Adrenal gland (tissue), 12 donors: ENCODE data around the gene OTUB2. TPM values are rescaled to one million over a fixed set of nuclear protein-coding genes. Genes with fewer than 3 reads are reported as not detected.

Source experiments
- DNase-seq, 7 donors: peaks; one replicate each; pipeline ENCODE4 v3.0.0-alpha.2; 2019 to 2020
- H3K27ac ChIP-seq, 5 donors: fragments of 200-600 bp; sonication (generic) in 4 of 5; 1 replicate in 3 of 5; 2 replicates in 2 of 5; pipeline versions ENCODE4 v1.5.1 to v1.8.0; 2016 to 2020; ENCODE audit warnings: mild to moderate bottlenecking in 1 of 5
- H3K27me3 ChIP-seq: fragments of 200-600 bp; 2 replicates; pipeline ENCODE4 v1.8.0; 2021
- H3K36me3 ChIP-seq, 2 donors: fragments of 200-600 bp; replicated peaks in 1 of 2; 1 replicate in 1 of 2; 2 replicates in 1 of 2; pipeline versions ENCODE4 v1.5.1 to v1.8.0; 2018 to 2022
- H3K4me1 ChIP-seq, 2 donors: fragments of 200-600 bp; replicated peaks in 1 of 2; 1 replicate in 1 of 2; 2 replicates in 1 of 2; pipeline versions ENCODE4 v1.5.1 to v1.8.0; 2018 to 2021
- H3K4me3 ChIP-seq, 4 donors: fragments of 200-600 bp; sonication (generic) in 3 of 4; one replicate each; pipeline ENCODE4 v1.5.1; 2016 to 2018
- H3K9me3 ChIP-seq, 3 donors: fragments of 200-600 bp; sonication (generic) in 1 of 3; replicated peaks in 1 of 3; 1 replicate in 2 of 3; 2 replicates in 1 of 3; pipeline versions ENCODE4 v1.5.1 to v1.8.0; 2016 to 2021
- POLR2A ChIP-seq, 2 donors: fragments of 450-650 bp; IDR thresholded peaks; one replicate each; pipeline ENCODE4 v1.6.1; 2017; ENCODE audit warnings: antibody characterized with exemption in 2 of 2, mild to moderate bottlenecking in 2 of 2, moderate library complexity in 1 of 2
- WGBS, 4 donors: extraction: QIAGEN DNeasy Blood & Tissue Kit in 2 of 4; methylation state at CpG; one replicate each; pipeline versions ENCODE4 v1.1.5 to v1.1.7; 2013 to 2017; 5-methylcytosine and 5-hydroxymethylcytosine counted together
- intact Hi-C, 2 donors: fragments of 100-400 bp; cut with DNase I; formaldehyde crosslinking; loops; one replicate each; pipeline versions ENCODE4 v1.14.1 to v1.15.0; 2022 to 2023
- polyA plus RNA-seq, 3 donors: library from polyadenylated mRNA; stranded (reverse); fragments of 200-250 nt in 2 of 3; fragments of 350-450 nt in 1 of 3; fragmentation: Illumina TruSeq in 1 of 3; extraction: RNeasy Lipid Tissue Mini Kit (QIAGEN cat#74804) in 1 of 3; gene quantifications; one replicate each; pipeline ENCODE4 v1.2.3, GENCODE V29; 2013 to 2014
- total RNA-seq, 9 donors: library from RNA; depleted of rRNA in 4 of 9; stranded (reverse); fragments of >200 nt in 4 of 9; fragments of 120-200 nt in 1 of 9; fragmentation: NEBNext Ultra II Directional in 1 of 9; extraction: Animal tissue kit (Norgen Biotek cat#: 25700) in 1 of 9; gene quantifications; one replicate each; pipeline versions ENCODE4 v1.1.0 to v1.2.4, GENCODE V29; 2013 to 2023
- TF ChIP-seq, protein P1 (sequence below), 6 experiments: fragments of 450-650 bp in 4 of 6; fragments of 200-600 bp in 2 of 6; sonication (generic) in 1 of 6; IDR thresholded peaks; 1 replicate in 5 of 6; 2 replicates in 1 of 6; pipeline versions ENCODE4 v1.5.1 to v1.8.0; 2016 to 2021; ENCODE audit warnings: antibody characterized with exemption in 6 of 6, mild to moderate bottlenecking in 2 of 6, moderate library complexity in 1 of 6
- donor health status: healthy with polysubstance abuse.
- donor health status: Bipolar disorder and iron deficiency.
- donor health status: DM: yes; HTN: yes; CAD: no.
- donor health status: DM: no; HTN: no; CAD: no.
- donor health status: DM: no; HTN: no; CAD: no.
- donor health status: DM: yes; HTN: yes; CAD: no.

OTUB2 gene
- total and polyA plus RNA-seq, 12 donors: 0.17 to 10.7 (median 1.5) TPM

DNA sequence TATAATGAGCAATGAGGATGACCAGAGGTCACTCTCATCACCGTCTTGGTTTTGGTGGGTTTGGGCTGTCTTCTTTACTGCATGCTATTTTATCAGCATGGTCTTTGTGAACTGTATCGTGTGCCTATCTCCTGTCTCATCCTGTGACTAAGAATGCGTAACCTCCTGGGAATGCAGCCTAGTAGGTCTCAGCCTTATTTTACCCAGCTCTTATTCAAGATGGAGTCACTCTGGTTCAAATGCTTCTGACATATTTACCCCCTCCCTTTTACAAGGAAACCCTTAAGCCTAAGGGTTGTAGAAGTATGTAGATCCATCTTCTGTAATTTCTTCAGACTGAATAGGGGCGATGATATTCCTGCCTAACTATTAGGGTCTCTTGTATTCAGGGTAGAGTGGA is 63.3 kb downstream of the OTUB2 start:
- H3K4me1 ChIP-seq: peaks cover 9 to 16% of the 10 kb centered on the region in 2 donors
- intact Hi-C loops: no loop called here
- no peak for DNase-seq
- WGBS, 4 donors: 84 to 86% (median 85%) methylated on average over 4 of the region's 4 CpGs
- no peaks in the 10 kb centered on the region for H3K9me3 ChIP-seq
- H3K27me3 ChIP-seq: no peaks in the 10 kb centered on the region
- H3K4me3 ChIP-seq: no peak overlapping the region
- no peak overlapping the region for H3K27ac ChIP-seq
- no peaks in the 10 kb centered on the region for H3K36me3 ChIP-seq
- TF ChIP-seq, protein P1, sequence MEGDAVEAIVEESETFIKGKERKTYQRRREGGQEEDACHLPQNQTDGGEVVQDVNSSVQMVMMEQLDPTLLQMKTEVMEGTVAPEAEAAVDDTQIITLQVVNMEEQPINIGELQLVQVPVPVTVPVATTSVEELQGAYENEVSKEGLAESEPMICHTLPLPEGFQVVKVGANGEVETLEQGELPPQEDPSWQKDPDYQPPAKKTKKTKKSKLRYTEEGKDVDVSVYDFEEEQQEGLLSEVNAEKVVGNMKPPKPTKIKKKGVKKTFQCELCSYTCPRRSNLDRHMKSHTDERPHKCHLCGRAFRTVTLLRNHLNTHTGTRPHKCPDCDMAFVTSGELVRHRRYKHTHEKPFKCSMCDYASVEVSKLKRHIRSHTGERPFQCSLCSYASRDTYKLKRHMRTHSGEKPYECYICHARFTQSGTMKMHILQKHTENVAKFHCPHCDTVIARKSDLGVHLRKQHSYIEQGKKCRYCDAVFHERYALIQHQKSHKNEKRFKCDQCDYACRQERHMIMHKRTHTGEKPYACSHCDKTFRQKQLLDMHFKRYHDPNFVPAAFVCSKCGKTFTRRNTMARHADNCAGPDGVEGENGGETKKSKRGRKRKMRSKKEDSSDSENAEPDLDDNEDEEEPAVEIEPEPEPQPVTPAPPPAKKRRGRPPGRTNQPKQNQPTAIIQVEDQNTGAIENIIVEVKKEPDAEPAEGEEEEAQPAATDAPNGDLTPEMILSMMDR (IDR thresholded peaks at IDR 0.05): no peak
- TF ChIP-seq POLR2A (IDR thresholded peaks at IDR 0.05): no peak

GRCh38 chr14:94093418-94093817 is 67.3 kb downstream of the OTUB2 start:
- WGBS, 4 donors: 96 to 100% (median 98%) methylated on average over 2 of the region's 2 CpGs
- no peak for DNase-seq

GRCh38 chr14:94097091-94097490 is 71.0 kb downstream of the OTUB2 start:
- 89 to 98% (median 95%) methylated on average over 4 of the region's 4 CpGs for WGBS, 4 donors
- no peak for DNase-seq
- peaks cover 0 to 7% of the 10 kb centered on the region in 2 donors for H3K36me3 ChIP-seq
- intact Hi-C loops: no loop called here
- no peak overlapping the region for H3K4me3 ChIP-seq
- no peaks in the 10 kb centered on the region for H3K9me3 ChIP-seq
- TF ChIP-seq, protein P1 (IDR thresholded peaks at IDR 0.05): no peak
- no peak for TF ChIP-seq POLR2A (IDR thresholded peaks at IDR 0.05)
- H3K27me3 ChIP-seq: no peaks in the 10 kb centered on the region
- no peak overlapping the region for H3K27ac ChIP-seq
- peaks cover 0 to 4% of the 10 kb centered on the region in 2 donors for H3K4me1 ChIP-seq

More at GRCh38 chr14:94093418-94093817, 67.3 kb downstream of the OTUB2 start:
- Histone ChIP-seq H3K4me3 (no peak overlapping the region), H3K27ac (no peak overlapping the region), H3K9me3 (no peaks in the 10 kb centered on the region), H3K36me3 (peaks cover 0 to 7% of the 10 kb centered on the region in 2 donors), H3K4me1 (peaks cover 5 to 7% of the 10 kb centered on the region in 2 donors), H3K27me3 (no peaks in the 10 kb centered on the region)
- TF ChIP-seq, protein P1 (IDR thresholded peaks at IDR 0.05): no peak
- intact Hi-C loops: no loop called here

Other genes starting within 250 kb of the OTUB2 start
- gene PRIMA1, start 237.9 kb upstream of the OTUB2 start, total RNA-seq: 1 to 10 TPM in 4 of 9 donors, under 1 TPM in 4, not detected in 1; 0.47 to 4.7 (median 1.2) TPM
- gene PRIMA1, start 237.9 kb upstream of the OTUB2 start, polyA plus RNA-seq: 1 to 10 TPM; 1.9 to 4.2 (median 4.2) TPM
- not detected for gene FAM181A, start 99.0 kb upstream of the OTUB2 start, total RNA-seq
- gene FAM181A, start 99.0 kb upstream of the OTUB2 start, polyA plus RNA-seq: not detected
- gene ASB2, start 49.8 kb upstream of the OTUB2 start, total RNA-seq: 1 to 10 TPM in 2 of 9 donors, under 1 TPM in 6, not detected in 1; 0.19 to 5.9 (median 0.57) TPM
- 1 to 10 TPM in 2 of 3 donors, under 1 TPM in 1; 0.44 to 3.5 (median 2.2) TPM for gene ASB2, start 49.8 kb upstream of the OTUB2 start, polyA plus RNA-seq
- gene CCDC197, start 29.0 kb upstream of the OTUB2 start, total RNA-seq: not detected
- gene CCDC197, start 29.0 kb upstream of the OTUB2 start, polyA plus RNA-seq: not detected
- 100 to 1,000 TPM; 221 to 423 (median 359) TPM for gene DDX24, start 54.9 kb downstream of the OTUB2 start, total RNA-seq
- 100 to 1,000 TPM; 226 to 616 (median 296) TPM for gene DDX24, start 54.9 kb downstream of the OTUB2 start, polyA plus RNA-seq
- gene IFI27L1, start 55.0 kb downstream of the OTUB2 start, total RNA-seq: 100 to 1,000 TPM in 2 of 9 donors, 10 to 100 TPM in 7; 54.3 to 233 (median 67.6) TPM
- gene IFI27L1, start 55.0 kb downstream of the OTUB2 start, polyA plus RNA-seq: 100 to 1,000 TPM in 2 of 3 donors, 10 to 100 TPM in 1; 39.7 to 177 (median 101) TPM
- gene IFI27, start 84.4 kb downstream of the OTUB2 start, total RNA-seq: 100 to 1,000 TPM in 8 of 9 donors, 10 to 100 TPM in 1; 15.9 to 685 (median 385) TPM
- 1,000 to 10,000 TPM in 1 of 3 donors, 100 to 1,000 TPM in 2; 177 to 1,446 (median 256) TPM for gene IFI27, start 84.4 kb downstream of the OTUB2 start, polyA plus RNA-seq
- 100 to 1,000 TPM in 5 of 9 donors, 10 to 100 TPM in 4; 85.9 to 312 (median 109) TPM for gene IFI27L2, start 103.3 kb downstream of the OTUB2 start, total RNA-seq
- gene IFI27L2, start 103.3 kb downstream of the OTUB2 start, polyA plus RNA-seq: 100 to 1,000 TPM in 2 of 3 donors, 10 to 100 TPM in 1; 51.3 to 499 (median 291) TPM
- 1 to 10 TPM in 3 of 9 donors, under 1 TPM in 6; 0.24 to 6.2 (median 0.57) TPM for gene PPP4R4, start 148.0 kb downstream of the OTUB2 start, total RNA-seq
- gene PPP4R4, start 148.0 kb downstream of the OTUB2 start, polyA plus RNA-seq: under 1 TPM; 0.08 to 0.55 (median 0.30) TPM